Nephron progenitor cell (in vitro differentiated cells): Measurements from ENCODE around the gene ACE.

Experiments
- DNase-seq: peaks from one replicate; pipeline ENCODE4 v3.0.0; 2021
- H3K27ac Mint-ChIP-seq: 2 replicates; pipeline ENCODE4 v1.8.0; 2021; ENCODE audit warnings: mild to moderate bottlenecking, moderate library complexity, mixed read lengths
- H3K27me3 Mint-ChIP-seq: 2 replicates; pipeline ENCODE4 v1.8.0; 2021; ENCODE audit warnings: mild to moderate bottlenecking, low read depth, mixed read lengths; ENCODE audit not compliant: poor library complexity
- H3K36me3 Mint-ChIP-seq: 2 replicates; pipeline ENCODE4 v1.8.0; 2021; ENCODE audit warnings: low read depth, mixed read lengths
- H3K4me1 Mint-ChIP-seq: 2 replicates; pipeline ENCODE4 v1.8.0; 2021; ENCODE audit warnings: mixed read lengths
- H3K4me3 Mint-ChIP-seq: 2 replicates; pipeline ENCODE4 v1.8.0; 2021; ENCODE audit warnings: mild to moderate bottlenecking, moderate library complexity, mixed read lengths
- H3K9me3 Mint-ChIP-seq: 2 replicates; pipeline ENCODE4 v1.8.0; 2021; ENCODE audit warnings: mild to moderate bottlenecking, moderate library complexity, mixed read lengths
- TF ChIP-seq, protein P1 (sequence below): fragments of 200-600 bp; sonication (generic); IDR thresholded peaks from 2 replicates; pipeline ENCODE4 v1.5.0; 2021; ENCODE audit warnings: antibody characterized with exemption

ACE gene

DNA sequence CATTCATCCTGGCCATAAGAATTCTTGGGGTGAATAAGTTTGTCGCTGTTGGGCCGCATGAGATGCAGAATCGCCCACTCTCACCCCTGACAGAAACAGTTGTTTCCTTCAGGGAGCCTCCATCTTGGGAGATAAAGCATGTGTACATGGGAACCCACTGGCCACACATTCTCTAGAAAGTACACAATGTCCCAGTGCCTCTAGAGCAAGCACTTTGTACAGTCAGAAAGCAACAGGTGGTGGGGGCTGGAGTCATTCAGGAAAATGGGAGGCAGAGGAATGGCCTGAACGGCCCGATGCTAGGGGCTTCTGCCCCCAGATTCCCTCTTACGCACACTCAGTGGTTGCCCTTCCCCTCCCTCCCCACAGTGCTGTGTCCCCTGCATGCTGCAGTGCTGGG, 16.1 kb downstream of the ACE start:
- Mint-ChIP-seq H3K4me3 (no peak overlapping the region), H3K4me1 (no peaks in the 10 kb centered on the region), H3K27me3 (peaks cover 12% of the 10 kb centered on the region), H3K9me3 (no peaks in the 10 kb centered on the region), H3K36me3 (no peaks in the 10 kb centered on the region), H3K27ac (no peak overlapping the region)
- TF ChIP-seq, protein P1, sequence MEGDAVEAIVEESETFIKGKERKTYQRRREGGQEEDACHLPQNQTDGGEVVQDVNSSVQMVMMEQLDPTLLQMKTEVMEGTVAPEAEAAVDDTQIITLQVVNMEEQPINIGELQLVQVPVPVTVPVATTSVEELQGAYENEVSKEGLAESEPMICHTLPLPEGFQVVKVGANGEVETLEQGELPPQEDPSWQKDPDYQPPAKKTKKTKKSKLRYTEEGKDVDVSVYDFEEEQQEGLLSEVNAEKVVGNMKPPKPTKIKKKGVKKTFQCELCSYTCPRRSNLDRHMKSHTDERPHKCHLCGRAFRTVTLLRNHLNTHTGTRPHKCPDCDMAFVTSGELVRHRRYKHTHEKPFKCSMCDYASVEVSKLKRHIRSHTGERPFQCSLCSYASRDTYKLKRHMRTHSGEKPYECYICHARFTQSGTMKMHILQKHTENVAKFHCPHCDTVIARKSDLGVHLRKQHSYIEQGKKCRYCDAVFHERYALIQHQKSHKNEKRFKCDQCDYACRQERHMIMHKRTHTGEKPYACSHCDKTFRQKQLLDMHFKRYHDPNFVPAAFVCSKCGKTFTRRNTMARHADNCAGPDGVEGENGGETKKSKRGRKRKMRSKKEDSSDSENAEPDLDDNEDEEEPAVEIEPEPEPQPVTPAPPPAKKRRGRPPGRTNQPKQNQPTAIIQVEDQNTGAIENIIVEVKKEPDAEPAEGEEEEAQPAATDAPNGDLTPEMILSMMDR = no peak
- DNase-seq = no peak

DNA sequence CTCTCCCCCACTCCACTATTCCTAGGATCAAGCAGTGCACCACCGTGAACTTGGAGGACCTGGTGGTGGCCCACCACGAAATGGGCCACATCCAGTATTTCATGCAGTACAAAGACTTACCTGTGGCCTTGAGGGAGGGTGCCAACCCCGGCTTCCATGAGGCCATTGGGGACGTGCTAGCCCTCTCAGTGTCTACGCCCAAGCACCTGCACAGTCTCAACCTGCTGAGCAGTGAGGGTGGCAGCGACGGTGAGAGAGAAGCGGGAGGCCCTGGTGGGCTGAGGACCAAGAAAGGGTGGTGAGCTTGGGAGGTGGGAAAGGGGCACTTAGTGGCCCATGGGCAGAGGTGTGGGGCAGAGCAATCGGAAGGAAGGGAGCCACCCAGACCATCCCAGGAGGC, 16.6 kb downstream of the ACE start:
- Mint-ChIP-seq H3K27me3 (peaks cover 13% of the 10 kb centered on the region), H3K4me3 (no peak overlapping the region), H3K9me3 (no peaks in the 10 kb centered on the region), H3K36me3 (no peaks in the 10 kb centered on the region), H3K4me1 (peaks cover 1% of the 10 kb centered on the region), H3K27ac (no peak overlapping the region)
- no peak for DNase-seq
- TF ChIP-seq, protein P1 = no peak

DNA sequence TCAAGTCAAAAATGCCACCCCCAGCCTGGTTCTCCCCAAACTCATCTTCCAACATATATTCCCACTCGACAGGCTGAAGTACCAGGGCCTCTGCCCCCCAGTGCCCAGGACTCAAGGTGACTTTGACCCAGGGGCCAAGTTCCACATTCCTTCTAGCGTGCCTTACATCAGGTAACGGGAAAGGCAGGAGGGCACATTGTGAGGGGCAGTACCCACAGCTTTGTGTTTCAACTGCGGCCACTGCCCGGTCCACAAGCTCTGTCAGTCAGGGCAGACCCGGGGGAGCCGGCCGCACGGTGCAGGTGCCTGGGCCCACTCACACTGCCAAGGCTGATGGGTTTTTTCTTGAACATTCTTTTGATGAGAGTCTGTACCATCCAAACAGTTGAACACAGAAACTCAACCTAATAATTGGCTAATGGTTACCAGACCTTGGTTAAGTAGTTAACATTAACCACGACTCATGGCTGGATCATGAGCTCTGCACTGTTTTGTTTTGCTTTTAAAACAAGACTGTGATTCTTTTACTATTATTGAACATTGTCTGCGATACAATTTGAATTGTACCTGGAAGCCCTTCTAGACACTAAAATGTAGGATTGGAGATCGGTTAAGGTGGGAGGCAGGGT, 17.6 kb downstream of the ACE start:
- Mint-ChIP-seq H3K4me3 (no peak overlapping the region), H3K27me3 (peaks cover 17% of the 10 kb centered on the region), H3K27ac (no peak overlapping the region), H3K4me1 (peaks cover 7% of the 10 kb centered on the region), H3K9me3 (no peaks in the 10 kb centered on the region), H3K36me3 (no peaks in the 10 kb centered on the region)
- DNase-seq = no peak
- TF ChIP-seq, protein P1 = no peak

DNA sequence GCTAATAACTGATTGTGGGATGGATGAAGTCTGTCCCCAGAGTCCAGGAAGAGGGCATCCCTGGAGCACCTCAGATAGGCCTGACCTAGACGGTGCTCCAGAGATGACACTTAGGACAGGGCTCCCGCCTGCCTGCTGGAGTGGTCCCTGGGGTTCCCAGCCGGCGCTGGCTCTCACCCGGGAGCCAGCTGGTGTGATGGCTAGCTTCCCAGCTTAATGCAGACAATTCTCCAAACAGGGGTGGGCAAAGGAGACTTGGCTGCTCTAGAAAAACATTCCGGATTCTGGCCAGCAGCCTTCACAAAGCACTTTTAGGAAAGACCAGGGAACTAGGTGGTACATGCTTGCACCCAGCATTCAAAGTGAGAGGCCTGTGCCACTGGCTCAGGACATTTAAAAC, 18.6 kb downstream of the ACE start:
- no peaks in the 10 kb centered on the region for H3K36me3 Mint-ChIP-seq
- DNase-seq = no peak
- H3K4me1 Mint-ChIP-seq = peaks cover 7% of the 10 kb centered on the region
- H3K4me3 Mint-ChIP-seq = no peak overlapping the region
- H3K27ac Mint-ChIP-seq = no peak overlapping the region
- no peaks in the 10 kb centered on the region for H3K9me3 Mint-ChIP-seq
- peaks cover 22% of the 10 kb centered on the region for H3K27me3 Mint-ChIP-seq
- TF ChIP-seq, protein P1 = no peak

DNA sequence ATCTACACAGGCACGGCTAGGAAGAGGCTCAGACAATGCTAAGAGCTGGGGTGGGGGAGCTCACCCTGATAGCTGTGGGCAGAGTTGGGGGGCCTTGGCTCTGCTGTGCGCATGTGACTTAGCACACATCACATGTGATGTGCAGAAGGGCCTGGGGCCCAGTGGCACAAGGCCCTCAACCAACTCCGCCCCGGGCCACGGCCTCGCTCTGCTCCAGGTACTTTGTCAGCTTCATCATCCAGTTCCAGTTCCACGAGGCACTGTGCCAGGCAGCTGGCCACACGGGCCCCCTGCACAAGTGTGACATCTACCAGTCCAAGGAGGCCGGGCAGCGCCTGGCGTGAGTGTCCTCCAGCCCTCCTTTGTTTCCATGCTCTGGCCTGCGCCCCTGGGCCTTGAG, 19.3 kb downstream of the ACE start:
- TF ChIP-seq, protein P1 = no peak
- H3K9me3 Mint-ChIP-seq = no peaks in the 10 kb centered on the region
- H3K27ac Mint-ChIP-seq = no peak overlapping the region
- H3K4me3 Mint-ChIP-seq = no peak overlapping the region
- DNase-seq = no peak
- H3K27me3 Mint-ChIP-seq = peaks cover 28% of the 10 kb centered on the region
- peaks cover 7% of the 10 kb centered on the region for H3K4me1 Mint-ChIP-seq
- H3K36me3 Mint-ChIP-seq = no peaks in the 10 kb centered on the region

DNA sequence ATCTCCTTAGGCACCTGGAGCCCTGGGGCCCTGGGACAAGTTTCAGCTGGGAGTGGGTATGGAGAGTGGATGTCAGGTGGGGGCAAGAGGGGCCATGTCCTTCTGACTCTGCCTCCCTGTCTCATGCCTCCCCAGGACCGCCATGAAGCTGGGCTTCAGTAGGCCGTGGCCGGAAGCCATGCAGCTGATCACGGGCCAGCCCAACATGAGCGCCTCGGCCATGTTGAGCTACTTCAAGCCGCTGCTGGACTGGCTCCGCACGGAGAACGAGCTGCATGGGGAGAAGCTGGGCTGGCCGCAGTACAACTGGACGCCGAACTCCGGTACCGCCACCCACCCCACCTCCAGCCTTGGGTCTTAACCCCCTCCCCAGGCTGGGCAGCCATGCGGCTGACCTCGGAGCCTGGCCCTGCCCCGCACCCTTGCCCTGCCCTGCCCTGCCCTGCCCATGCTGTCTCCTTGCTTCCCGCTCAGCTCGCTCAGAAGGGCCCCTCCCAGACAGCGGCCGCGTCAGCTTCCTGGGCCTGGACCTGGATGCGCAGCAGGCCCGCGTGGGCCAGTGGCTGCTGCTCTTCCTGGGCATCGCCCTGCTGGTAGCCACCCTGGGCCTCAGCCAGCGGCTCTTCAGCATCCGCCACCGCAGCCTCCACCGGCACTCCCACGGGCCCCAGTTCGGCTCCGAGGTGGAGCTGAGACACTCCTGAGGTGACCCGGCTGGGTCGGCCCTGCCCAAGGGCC, 20.0 kb downstream of the ACE start:
- TF ChIP-seq, protein P1 = no peak
- H3K27me3 Mint-ChIP-seq = peaks cover 30% of the 10 kb centered on the region

More for the DNA sequence above, 20.0 kb downstream of the ACE start:
- Mint-ChIP-seq H3K4me1 (peaks cover 7% of the 10 kb centered on the region), H3K9me3 (no peaks in the 10 kb centered on the region), H3K4me3 (no peak overlapping the region), H3K36me3 (no peaks in the 10 kb centered on the region), H3K27ac (no peak overlapping the region)
- DNase-seq = no peak
